Measurements from ENCODE around the gene DLEC1.
"Not testable (repeated sequence)": the region's sequence is repeated elsewhere in the genome, so short reads cannot be mapped to it uniquely, and the experiment has no call there.

The DLEC1 gene

GRCh38 chr3:38135621-38136277 is 96.7 kb downstream of the DLEC1 start:
- DNase-seq (ENCODE audit: insufficient read length, low spot score); FAIRE-seq: not testable (repeated sequence)

- peak; percentile 26 for FAIRE-seq
- no peak for DNase-seq (ENCODE audit: insufficient read length, low spot score)
These were observed 97.4 kb downstream of the DLEC1 start for GRCh38 chr3:38136393-38136776.

DNA sequence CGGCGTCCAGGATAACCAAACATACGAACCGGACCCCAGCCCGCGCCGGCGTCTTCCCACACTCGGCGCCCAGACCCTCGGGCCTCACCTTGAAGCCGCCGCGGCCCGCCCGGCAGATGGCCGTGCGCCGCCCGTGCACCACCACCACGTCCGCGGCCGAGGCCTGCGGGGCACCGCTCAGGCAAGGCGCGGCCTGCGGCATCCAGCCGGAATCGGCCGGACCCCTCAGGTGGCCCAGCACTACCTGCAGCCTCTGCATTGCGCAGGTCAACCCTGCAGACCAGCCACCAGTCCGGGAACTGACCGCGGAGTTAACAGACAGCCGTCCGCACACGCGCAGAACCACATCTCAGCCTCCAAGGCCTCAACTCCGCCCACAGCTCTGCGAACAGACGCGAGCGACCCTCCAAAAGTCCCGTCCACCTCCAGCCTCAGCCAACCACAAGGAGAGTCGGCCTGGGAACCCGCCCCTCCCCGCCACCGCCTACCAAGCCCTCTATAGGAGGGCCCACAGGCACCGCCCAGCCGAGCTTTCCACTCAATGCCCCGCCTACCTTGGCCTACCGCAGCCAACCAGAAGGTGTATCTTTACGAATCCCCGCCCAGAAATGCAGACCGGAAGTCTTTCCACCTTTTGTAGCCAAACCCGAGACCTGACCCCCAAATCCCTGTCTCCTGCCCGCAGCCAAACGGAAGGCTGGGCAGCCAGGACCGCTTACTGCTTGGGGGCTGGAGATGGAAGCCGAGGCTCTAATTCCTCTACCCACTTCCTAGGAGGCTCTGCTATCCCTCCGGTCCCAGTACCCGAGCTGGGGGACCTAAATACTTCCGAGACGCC is 98.0 kb downstream of the DLEC1 start, which contains the start of gene ACAA1:
Gene ACAA1 (minus strand): TSS at position 351 of the 838 bp plus-strand sequence. CDS start 92 bp downstream, at position 259.
- peak; percentile 93 for FAIRE-seq
- DNase-seq (ENCODE audit: insufficient read length, low spot score), result peak; percentile 83

DNA sequence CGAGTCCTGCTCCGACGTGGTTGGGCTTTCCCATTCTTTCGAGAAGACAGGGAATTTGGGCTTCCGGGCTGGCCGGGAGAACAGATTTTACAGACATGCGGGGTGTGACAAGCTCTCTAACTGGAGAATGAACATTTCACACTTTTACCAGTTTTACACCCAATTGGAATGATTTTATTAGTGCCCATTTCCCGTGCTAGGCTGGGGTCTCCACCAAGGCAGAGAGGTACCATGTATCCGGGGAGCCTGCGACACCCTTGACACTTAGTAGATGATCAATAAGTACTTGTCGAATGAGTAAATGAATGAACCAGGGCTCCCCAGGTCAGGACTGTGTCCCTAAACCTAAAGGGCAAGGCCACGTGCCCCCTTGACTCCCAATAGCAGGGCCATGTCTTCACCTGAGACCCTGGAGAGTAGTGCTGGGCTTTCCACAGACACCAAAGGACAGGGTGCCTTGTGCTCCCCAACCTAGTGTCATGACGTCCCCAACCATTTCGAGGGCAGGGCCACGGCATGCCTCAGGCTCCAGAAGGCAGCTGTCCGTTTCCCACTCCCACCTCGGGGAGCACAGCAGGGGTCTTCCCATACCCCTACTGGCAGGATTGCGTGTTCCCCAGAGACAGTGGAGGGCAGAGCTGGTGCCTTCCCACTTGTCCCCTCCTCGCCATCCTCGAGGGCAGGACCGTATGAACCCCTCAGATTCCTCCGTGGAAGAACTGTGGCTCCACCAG is 98.8 kb downstream of the DLEC1 start:
- DNase-seq (ENCODE audit: insufficient read length, low spot score) (no peak), FAIRE-seq (peak; percentile 78)

DNA sequence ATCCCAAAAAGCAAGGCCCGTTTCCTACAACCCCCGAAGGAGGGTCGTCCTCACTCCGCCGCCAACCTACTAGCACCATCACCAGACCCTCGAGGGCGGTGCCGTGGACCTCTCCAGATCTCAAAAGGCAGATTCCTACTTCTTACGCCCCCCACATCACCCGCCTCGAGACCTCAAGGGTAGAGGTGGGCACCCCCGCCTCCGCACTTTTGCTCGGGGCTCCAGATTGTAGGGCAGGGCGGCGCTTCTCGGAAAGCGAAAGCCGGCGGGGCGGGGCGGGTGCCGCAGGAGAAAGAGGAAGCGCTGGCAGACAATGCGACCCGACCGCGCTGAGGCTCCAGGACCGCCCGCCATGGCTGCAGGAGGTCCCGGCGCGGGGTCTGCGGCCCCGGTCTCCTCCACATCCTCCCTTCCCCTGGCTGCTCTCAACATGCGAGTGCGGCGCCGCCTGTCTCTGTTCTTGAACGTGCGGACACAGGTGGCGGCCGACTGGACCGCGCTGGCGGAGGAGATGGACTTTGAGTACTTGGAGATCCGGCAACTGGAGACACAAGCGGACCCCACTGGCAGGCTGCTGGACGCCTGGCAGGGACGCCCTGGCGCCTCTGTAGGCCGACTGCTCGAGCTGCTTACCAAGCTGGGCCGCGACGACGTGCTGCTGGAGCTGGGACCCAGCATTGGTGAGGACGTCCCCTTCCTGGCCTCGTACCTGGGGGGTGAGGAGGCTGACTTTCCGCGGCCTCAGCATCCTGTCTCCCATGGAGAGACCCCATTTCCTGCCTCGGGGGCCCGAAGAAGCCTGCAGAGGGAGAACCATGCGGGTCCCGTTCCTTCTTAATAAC is 99.6 kb downstream of the DLEC1 start, which contains the start of gene MYD88:
Gene MYD88 (plus strand): TSS at position 313 of the 842 bp plus-strand sequence. CDS start 40 bp downstream, at position 353.
- DNase-seq (ENCODE audit: insufficient read length, low spot score) (peak; percentile 63), FAIRE-seq (peak; percentile 57)

DNA sequence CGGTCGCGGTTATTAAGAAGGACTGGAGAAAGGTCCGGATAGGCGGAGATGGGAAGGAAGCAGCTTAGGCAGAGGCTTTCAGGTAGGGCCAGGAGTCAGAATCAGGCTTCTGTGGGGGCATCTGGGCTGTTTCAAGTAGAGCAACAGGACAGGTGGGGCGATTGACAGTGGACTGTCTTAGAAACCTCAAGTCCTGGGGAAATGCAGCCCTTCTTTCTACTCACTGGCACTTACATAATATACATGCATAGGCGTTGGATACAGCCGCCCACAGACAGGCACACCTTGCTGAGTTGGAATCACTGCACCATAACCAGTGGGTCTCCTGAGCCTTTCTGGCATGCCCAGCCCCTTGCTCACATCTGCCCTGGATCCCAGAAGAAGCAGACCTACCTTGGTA is 100.2 kb downstream of the DLEC1 start:
- peak; percentile 63 for FAIRE-seq

DNA sequence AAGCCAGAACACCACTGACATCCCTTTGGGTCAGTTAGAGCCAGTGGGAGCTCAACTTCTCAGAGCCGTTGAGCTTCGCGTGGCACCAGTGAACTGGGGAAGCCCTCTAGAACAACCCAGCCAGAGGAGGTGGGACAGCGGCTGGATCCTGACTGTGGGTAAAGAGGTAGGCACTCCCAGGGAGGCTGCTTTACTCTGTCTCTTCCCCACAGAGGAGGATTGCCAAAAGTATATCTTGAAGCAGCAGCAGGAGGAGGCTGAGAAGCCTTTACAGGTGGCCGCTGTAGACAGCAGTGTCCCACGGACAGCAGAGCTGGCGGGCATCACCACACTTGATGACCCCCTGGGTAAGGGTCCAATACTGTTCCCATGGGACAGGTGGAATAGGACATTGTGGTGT is 100.6 kb downstream of the DLEC1 start:
- no peak for FAIRE-seq
- no peak for DNase-seq (ENCODE audit: insufficient read length, low spot score)

More for the DNA sequence above, 100.2 kb downstream of the DLEC1 start:
- DNase-seq (ENCODE audit: insufficient read length, low spot score), result no peak

GRCh38 chr3:38140326-38141172 is 101.5 kb downstream of the DLEC1 start:
- DNase-seq (ENCODE audit: insufficient read length, low spot score), result no peak
- FAIRE-seq, result no peak

GRCh38 chr3:38141173-38141951 is 102.4 kb downstream of the DLEC1 start:
- FAIRE-seq, result no peak

DNA sequence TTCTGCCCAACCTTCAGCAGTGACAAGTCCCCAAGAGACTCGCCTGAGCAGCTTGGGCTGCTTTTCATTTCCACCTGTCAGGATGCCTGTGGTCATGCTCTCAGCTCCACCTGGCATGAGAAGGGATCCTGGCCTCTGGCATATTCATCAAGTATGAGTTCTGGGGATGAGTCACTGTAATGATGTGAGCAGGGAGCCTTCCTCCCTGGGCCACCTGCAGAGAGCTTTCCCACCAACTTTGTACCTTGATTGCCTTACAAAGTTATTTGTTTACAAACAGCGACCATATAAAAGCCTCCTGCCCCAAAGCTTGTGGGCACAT is 102.9 kb downstream of the DLEC1 start:
- FAIRE-seq, result no peak
- no peak for DNase-seq (ENCODE audit: insufficient read length, low spot score)

More at GRCh38 chr3:38141173-38141951, 102.4 kb downstream of the DLEC1 start:
- DNase-seq (ENCODE audit: insufficient read length, low spot score), result no peak

DNA sequence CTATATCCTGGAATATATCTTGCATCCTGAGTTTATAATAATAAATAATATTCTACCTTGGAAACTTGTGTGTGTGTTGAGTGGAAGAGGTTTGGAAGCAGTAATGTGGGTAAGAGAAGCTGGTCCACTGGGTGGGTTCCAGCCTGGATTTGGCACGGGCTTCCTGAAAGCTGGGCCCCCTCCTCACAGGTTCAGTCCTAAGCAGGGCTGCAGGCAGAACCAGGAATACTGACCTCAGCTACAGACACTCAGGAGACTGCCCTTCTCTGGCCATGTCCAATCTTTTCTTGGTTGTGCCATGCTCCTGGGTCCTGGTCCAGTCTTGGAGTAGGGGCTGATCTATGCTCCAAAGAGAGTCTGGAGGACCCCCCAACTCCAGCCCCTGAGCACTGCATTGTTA is 104.0 kb downstream of the DLEC1 start:
- DNase-seq (ENCODE audit: insufficient read length, low spot score), result no peak
- FAIRE-seq, result no peak

DNA sequence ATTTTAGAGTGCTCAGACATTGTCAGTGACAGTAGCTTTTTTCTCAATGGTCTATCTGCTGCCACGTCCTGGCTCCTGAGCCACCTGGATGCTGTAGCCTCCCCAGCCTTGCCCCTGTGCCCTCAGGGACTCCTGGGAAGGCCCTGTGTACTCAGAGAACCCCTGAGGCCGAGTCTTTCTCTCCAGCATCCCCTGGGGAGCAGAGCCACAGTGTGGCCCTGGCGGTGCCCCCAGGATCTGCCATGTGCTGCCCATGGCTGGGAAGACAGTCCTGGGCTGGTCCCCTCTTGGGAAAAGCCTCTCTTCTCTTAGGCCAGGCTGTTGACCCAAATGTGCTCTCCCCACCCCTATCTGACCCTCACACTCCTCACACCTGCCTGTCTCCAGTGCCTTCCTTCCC is 104.5 kb downstream of the DLEC1 start:
- FAIRE-seq, result no peak
- no peak for DNase-seq (ENCODE audit: insufficient read length, low spot score)

DNA sequence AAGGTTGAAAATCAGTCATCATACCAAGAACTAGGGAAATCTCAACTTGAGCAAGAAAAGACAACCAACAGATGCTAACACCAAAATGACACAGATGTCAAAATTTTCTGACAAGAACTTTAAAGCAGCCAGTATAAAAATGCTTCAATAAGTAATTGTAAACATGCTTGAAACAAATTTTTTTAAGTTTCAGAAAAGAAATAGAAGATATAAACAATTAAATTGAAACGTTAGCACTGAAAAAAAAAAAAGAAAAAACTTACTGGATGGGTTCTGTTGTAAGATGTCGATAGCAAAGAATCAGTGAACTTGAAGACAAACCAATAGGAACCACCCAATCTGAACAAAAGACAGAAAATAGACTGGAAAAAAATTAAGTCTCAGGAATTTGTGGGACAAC is 107.5 kb downstream of the DLEC1 start:
- FAIRE-seq (no peak), DNase-seq (ENCODE audit: insufficient read length, low spot score) (no peak)

- FAIRE-seq (no peak), DNase-seq (ENCODE audit: insufficient read length, low spot score) (no peak)
These were observed 108.4 kb downstream of the DLEC1 start for GRCh38 chr3:38147421-38147820.

GRCh38 chr3:38148311-38148882 is 109.4 kb downstream of the DLEC1 start:
- DNase-seq (ENCODE audit: insufficient read length, low spot score) (no peak), FAIRE-seq (no peak)

- FAIRE-seq (no peak), DNase-seq (ENCODE audit: insufficient read length, low spot score) (no peak)
These were observed 110.7 kb downstream of the DLEC1 start for GRCh38 chr3:38149708-38150107.

- peak; percentile 11 for FAIRE-seq
- no peak for DNase-seq (ENCODE audit: insufficient read length, low spot score)
These were observed 111.9 kb downstream of the DLEC1 start for GRCh38 chr3:38150780-38151528.

All from GM19239 (cell line).